ENCODE measurements around the gene DCAF8. TPM values are rescaled to one million over a fixed set of nuclear protein-coding genes. Genes with fewer than 3 reads are reported as not detected.
A peak's percentile ranks its signal among the peaks of the same experiment; 100 is the strongest.

Gene DCAF8
- total and polyA plus RNA-seq, 2 of the 4 experiments (the other 2 are of a cell fraction): 83.3 to 83.8 TPM

DNA sequence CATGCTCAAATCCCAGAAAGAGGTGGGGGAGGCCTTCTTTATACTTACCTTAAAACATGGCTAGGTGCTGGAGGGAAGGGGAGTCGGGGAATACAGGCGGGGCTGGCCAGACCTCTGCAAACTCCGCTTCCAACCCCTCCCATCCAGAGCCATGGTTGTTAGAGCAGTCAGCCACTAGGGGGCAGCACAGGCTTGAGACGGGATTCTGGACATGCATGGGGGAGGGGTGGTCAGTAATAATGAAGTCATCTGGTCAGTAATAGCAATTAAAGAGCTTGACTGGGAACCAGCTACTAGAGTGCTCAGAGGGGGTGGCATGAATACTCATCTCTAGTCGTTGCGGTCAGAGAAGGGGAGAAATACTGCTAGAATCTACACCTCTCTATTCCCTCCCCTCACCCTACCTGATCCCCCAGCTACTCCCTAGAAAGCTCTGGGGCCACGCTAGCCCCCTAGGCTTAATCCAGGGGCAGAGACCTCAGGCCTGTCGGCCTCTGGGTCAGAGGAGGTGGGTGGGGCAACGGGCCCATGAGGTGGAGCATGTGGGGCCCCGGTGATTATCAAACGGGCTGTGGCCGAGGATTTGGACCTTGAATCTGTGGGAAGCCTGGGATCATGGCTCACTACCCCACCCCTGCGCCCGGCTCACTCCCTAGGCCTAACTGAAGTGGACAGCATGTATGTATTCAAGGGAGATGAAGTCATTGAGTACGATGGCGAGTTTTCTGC, 69.1 kb downstream of the DCAF8 start:
- DNase-seq (peak; percentile 87), ATAC-seq (ENCODE audit: low read depth) (peak; percentile 97)
- Histone ChIP-seq H2BK120ac (ENCODE audit: low read depth, low read length) (no peak overlapping the region; the same call in 1 of the 2 replicates), H3K23ac (ENCODE audit: low read depth, low read length) (no peak overlapping the region), H3K27ac (ENCODE audit: insufficient read depth, low read length) (no peak overlapping the region), H2BK5ac (ENCODE audit: low read depth, low read length, poor library complexity, severe bottlenecking) (no peak overlapping the region), H3K36me3 (ENCODE audit: control insufficient read depth, insufficient read depth, low read length) (no peaks in the 10 kb centered on the region), H4K5ac (ENCODE audit: low read depth, low read length) (no peak overlapping the region), H3K4ac (ENCODE audit: low read depth, low read length) (no peak overlapping the region; the same call in 1 of the 2 replicates), H3K79me1 (ENCODE audit: low read depth in 1 of 2, low read length in 2 of 2) (no peaks in the 10 kb centered on the region), H3K9me1 (ENCODE audit: insufficient read depth, low read length) (peaks cover 13% of the 10 kb centered on the region; the same call in 1 of the 2 replicates), H3K27me3 (ENCODE audit: control insufficient read depth, insufficient read depth, low read length) (peaks cover 3% of the 10 kb centered on the region; the same call in 1 of the 2 replicates), H4K20me1 (ENCODE audit: insufficient read depth, low read length) (no peaks in the 10 kb centered on the region), H3K9ac (ENCODE audit: low read depth, low read length) (no peak overlapping the region), H3K56ac (ENCODE audit: extremely low read depth, insufficient read depth, low read length) (no peak overlapping the region), H3K18ac (ENCODE audit: low read depth, low read length) (no peak overlapping the region), H3K14ac (replicated peaks; ENCODE audit: low read depth, low read length) (no peak overlapping the region), H2AK9ac (replicated peaks; ENCODE audit: low read depth, low read length, poor library complexity) (peak overlapping the region; percentile 87), H3K9me3 (ENCODE audit: control insufficient read depth, insufficient read depth, low read length) (no peaks in the 10 kb centered on the region), H4K8ac (ENCODE audit: low read depth in 2 of 2, low read length in 2 of 2) (peak overlapping the region in 1 of 2 experiments; percentile 54; a peak in 1 of 4 replicates), H3K4me1 (ENCODE audit: control insufficient read depth, insufficient read depth, low read length) (peaks cover 4% of the 10 kb centered on the region), H2AFZ (replicated peaks; ENCODE audit: low read length, poor library complexity) (peak overlapping the region; percentile 88), H2BK20ac (ENCODE audit: low read depth, low read length) (peak overlapping the region; percentile 67), H3K4me3 (ENCODE audit: insufficient read depth, low read depth, low read length) (no peak overlapping the region), H2AK5ac (ENCODE audit: low read depth, low read length) (peak overlapping the region; percentile 70; the same call in 1 of the 2 replicates), H2BK15ac (ENCODE audit: low read depth, low read length) (no peak overlapping the region; the same call in 2 of the 3 replicates), H4K91ac (ENCODE audit: insufficient read depth, low read depth, low read length) (no peak overlapping the region; the same call in 1 of the 2 replicates), H3K4me2 (ENCODE audit: low read depth, low read length) (no peak overlapping the region)
- 50% methylated on average over 2 of the region's 16 CpGs; no CpG with 5 or more reads in 1 of the 2 experiments for WGBS, 2 experiments (ENCODE audit: extremely low coverage in 2 of 2, insufficient read length in 1 of 2)
- BruUV-seq (replicated peaks): no TSS peak
- ChIA-PET POLR2A (ENCODE audit: unreplicated experiment) (no interaction called here), CTCF (interaction anchor here (0.5 to 3.2 kb wide), 35 partner anchors 9 to 186 kb away, joined by 3 to 63 read pairs (median 4); partner anchors contain the start of gene DCAF8)
- dilution Hi-C loops (cut with HindIII; ENCODE audit: low sequenced_read_pairs, unreplicated experiment): no loop called here
- in situ Hi-C loops (cut with MboI; ENCODE audit: low sequenced_read_pairs): loop anchor here (25.0 kb wide), 1 partner anchor 419 kb away; no protein-coding TSS in a partner anchor
- TF ChIP-seq, protein P1, sequence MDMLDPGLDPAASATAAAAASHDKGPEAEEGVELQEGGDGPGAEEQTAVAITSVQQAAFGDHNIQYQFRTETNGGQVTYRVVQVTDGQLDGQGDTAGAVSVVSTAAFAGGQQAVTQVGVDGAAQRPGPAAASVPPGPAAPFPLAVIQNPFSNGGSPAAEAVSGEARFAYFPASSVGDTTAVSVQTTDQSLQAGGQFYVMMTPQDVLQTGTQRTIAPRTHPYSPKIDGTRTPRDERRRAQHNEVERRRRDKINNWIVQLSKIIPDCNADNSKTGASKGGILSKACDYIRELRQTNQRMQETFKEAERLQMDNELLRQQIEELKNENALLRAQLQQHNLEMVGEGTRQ (IDR thresholded peaks at IDR 0.05; ENCODE audit: low read depth, low read length): no peak
- no peak for TF ChIP-seq RFX5 (IDR thresholded peaks at IDR 0.05; ENCODE audit: low read depth, low read length)
- peak; percentile 94 for TF ChIP-seq MAZ (IDR thresholded peaks at IDR 0.05; ENCODE audit: borderline replicate concordance, low read depth, low read length)
- TF ChIP-seq MAFK (IDR thresholded peaks at IDR 0.05; ENCODE audit: low read depth, low read length): no peak
- TF ChIP-seq BHLHE40 (IDR thresholded peaks at IDR 0.05; ENCODE audit: low read depth, low read length): no peak
- TF ChIP-seq RCOR1 (IDR thresholded peaks at IDR 0.05; ENCODE audit: insufficient replicate concordance, low read length): peak; percentile 22
- TF ChIP-seq, protein P2, sequence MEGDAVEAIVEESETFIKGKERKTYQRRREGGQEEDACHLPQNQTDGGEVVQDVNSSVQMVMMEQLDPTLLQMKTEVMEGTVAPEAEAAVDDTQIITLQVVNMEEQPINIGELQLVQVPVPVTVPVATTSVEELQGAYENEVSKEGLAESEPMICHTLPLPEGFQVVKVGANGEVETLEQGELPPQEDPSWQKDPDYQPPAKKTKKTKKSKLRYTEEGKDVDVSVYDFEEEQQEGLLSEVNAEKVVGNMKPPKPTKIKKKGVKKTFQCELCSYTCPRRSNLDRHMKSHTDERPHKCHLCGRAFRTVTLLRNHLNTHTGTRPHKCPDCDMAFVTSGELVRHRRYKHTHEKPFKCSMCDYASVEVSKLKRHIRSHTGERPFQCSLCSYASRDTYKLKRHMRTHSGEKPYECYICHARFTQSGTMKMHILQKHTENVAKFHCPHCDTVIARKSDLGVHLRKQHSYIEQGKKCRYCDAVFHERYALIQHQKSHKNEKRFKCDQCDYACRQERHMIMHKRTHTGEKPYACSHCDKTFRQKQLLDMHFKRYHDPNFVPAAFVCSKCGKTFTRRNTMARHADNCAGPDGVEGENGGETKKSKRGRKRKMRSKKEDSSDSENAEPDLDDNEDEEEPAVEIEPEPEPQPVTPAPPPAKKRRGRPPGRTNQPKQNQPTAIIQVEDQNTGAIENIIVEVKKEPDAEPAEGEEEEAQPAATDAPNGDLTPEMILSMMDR (conservative IDR thresholded peaks at IDR 0.05; ENCODE audit: low read depth, low read length): peak; percentile 98
- no peak for TF ChIP-seq CHD1 (IDR thresholded peaks at IDR 0.05; ENCODE audit: low read depth, low read length)
- TF ChIP-seq FOS (IDR thresholded peaks at IDR 0.05; ENCODE audit: low read depth, low read length): no peak
- TF ChIP-seq CEBPB (IDR thresholded peaks at IDR 0.05; ENCODE audit: low read depth, low read length): no peak
- TF ChIP-seq MXI1 (IDR thresholded peaks at IDR 0.05; ENCODE audit: borderline replicate concordance, low read depth, low read length): no peak
- TF ChIP-seq SMC3 (IDR thresholded peaks at IDR 0.05; ENCODE audit: low read depth, low read length): peak; percentile 98
- TF ChIP-seq RAD21 (IDR thresholded peaks at IDR 0.05; ENCODE audit: low read length): peak; percentile 97
- intact Hi-C loops (cut with micrococcal nuclease): loop anchor here (1.0 to 5.0 kb wide), 6 partner anchors 26 to 183 kb away; partner anchors contain the start of gene PEX19

Measured in IMR-90 (cell line).